Measurements from ENCODE around the gene EDIL3.

- TF ChIP-seq HDAC6 (IDR thresholded peaks at IDR 0.05; ENCODE audit: low read depth, low read length) (no peak), ZNF274 (IDR thresholded peaks at IDR 0.05; ENCODE audit: borderline replicate concordance, low read depth, low read length) (no peak), KLF10 (CRISPR knock-in tag; IDR thresholded peaks at IDR 0.05) (no peak), JUNB (CRISPR knock-in tag; conservative IDR thresholded peaks at IDR 0.05) (no peak), BRCA1 (IDR thresholded peaks at IDR 0.05) (no peak), BRCA1 (CRISPR knock-in tag; IDR thresholded peaks at IDR 0.05) (no peak), CEBPB (tag; IDR thresholded peaks at IDR 0.05) (no peak), BRF2 (IDR thresholded peaks at IDR 0.05; ENCODE audit: borderline replicate concordance, insufficient read depth, insufficient read length) (no peak), MYC (IDR thresholded peaks at IDR 0.05; ENCODE audit: low read depth, low read length) (no peak), MYC (CRISPR knock-in tag; IDR thresholded peaks at IDR 0.05; ENCODE audit: borderline replicate concordance, low read depth) (no peak), CTCF (IDR thresholded peaks at IDR 0.05 in 2 of 3, conservative IDR thresholded peaks at IDR 0.05 in 1 of 3; ENCODE audit: insufficient read depth in 2 of 3, low read depth in 1 of 3, low read length in 3 of 3) (no peak), POLR2A (conservative IDR thresholded peaks at IDR 0.05) (no peak), SMAD1 (IDR thresholded peaks at IDR 0.05; ENCODE audit: low read depth, low read length, partially characterized antibody) (no peak), RREB1 (CRISPR knock-in tag; IDR thresholded peaks at IDR 0.05) (no peak), MTA3 (IDR thresholded peaks at IDR 0.05; ENCODE audit: borderline replicate concordance) (no peak)
- TF ChIP-seq, protein P1, sequence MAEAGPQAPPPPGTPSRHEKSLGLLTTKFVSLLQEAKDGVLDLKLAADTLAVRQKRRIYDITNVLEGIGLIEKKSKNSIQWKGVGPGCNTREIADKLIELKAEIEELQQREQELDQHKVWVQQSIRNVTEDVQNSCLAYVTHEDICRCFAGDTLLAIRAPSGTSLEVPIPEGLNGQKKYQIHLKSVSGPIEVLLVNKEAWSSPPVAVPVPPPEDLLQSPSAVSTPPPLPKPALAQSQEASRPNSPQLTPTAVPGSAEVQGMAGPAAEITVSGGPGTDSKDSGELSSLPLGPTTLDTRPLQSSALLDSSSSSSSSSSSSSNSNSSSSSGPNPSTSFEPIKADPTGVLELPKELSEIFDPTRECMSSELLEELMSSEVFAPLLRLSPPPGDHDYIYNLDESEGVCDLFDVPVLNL (CRISPR knock-in tag; IDR thresholded peaks at IDR 0.05; ENCODE audit: low read depth), result no peak
Measured at GRCh38 chr5:84279234-84279633, 105.4 kb downstream of the EDIL3 start.

Data from K562 (cell line).